ENCODE data around the gene ARMC7. TPM values are rescaled to one million over a fixed set of nuclear protein-coding genes. Genes with fewer than 3 reads are reported as not detected.
A peak's percentile ranks its signal among the peaks of the same experiment; 100 is the strongest.

Gene ARMC7
- total and polyA plus RNA-seq, 2 of the 4 experiments (the other 2 are of a cell fraction): 1.8 to 6.9 TPM

GRCh38 chr17:75153780-75154194, 44.0 kb downstream of the ARMC7 start:
- Histone ChIP-seq H2AK5ac (ENCODE audit: low read depth, low read length) (peak overlapping the region; percentile 87), H3K4me1 (ENCODE audit: control insufficient read depth, insufficient read depth, low read length) (no peaks in the 10 kb centered on the region), H3K4me3 (ENCODE audit: insufficient read depth, low read depth, low read length) (peak overlapping the region; percentile 75), H3K27ac (ENCODE audit: insufficient read depth, low read length) (peak overlapping the region; percentile 74), H3K79me1 (ENCODE audit: low read depth in 1 of 2, low read length in 2 of 2) (peaks cover 7 to 38% of the 10 kb centered on the region in 2 experiments; a peak in 3 of 4 replicates), H2BK120ac (ENCODE audit: low read depth, low read length) (no peak overlapping the region), H4K20me1 (ENCODE audit: insufficient read depth, low read length) (peaks cover 17% of the 10 kb centered on the region), H3K23ac (ENCODE audit: low read depth, low read length) (peak overlapping the region; percentile 94), H3K18ac (ENCODE audit: low read depth, low read length) (no peak overlapping the region), H2BK5ac (ENCODE audit: low read depth, low read length, poor library complexity, severe bottlenecking) (peak overlapping the region; percentile 12), H3K4ac (ENCODE audit: low read depth, low read length) (peak overlapping the region; percentile 47), H3K56ac (ENCODE audit: extremely low read depth, insufficient read depth, low read length) (peak overlapping the region; percentile 32), H3K9me3 (ENCODE audit: control insufficient read depth, insufficient read depth, low read length) (no peaks in the 10 kb centered on the region), H3K36me3 (ENCODE audit: control insufficient read depth, insufficient read depth, low read length) (no peaks in the 10 kb centered on the region), H2AFZ (replicated peaks; ENCODE audit: low read length, poor library complexity) (peak overlapping the region; percentile 91), H4K5ac (ENCODE audit: low read depth, low read length) (no peak overlapping the region), H4K91ac (ENCODE audit: insufficient read depth, low read depth, low read length) (peak overlapping the region; percentile 41; the same call in 1 of the 2 replicates), H2BK20ac (ENCODE audit: low read depth, low read length) (no peak overlapping the region), H3K14ac (replicated peaks; ENCODE audit: low read depth, low read length) (peak overlapping the region; percentile 38), H3K4me2 (ENCODE audit: low read depth, low read length) (peak overlapping the region; percentile 96), H3K9ac (ENCODE audit: low read depth, low read length) (peak overlapping the region; percentile 74), H3K9me1 (ENCODE audit: insufficient read depth, low read length) (peaks cover 9% of the 10 kb centered on the region; the same call in 1 of the 2 replicates), H2AK9ac (replicated peaks; ENCODE audit: low read depth, low read length, poor library complexity) (peak overlapping the region; percentile 99), H4K8ac (ENCODE audit: low read depth in 2 of 2, low read length in 2 of 2) (peak overlapping the region in 1 of 2 experiments; percentile 13; a peak in 2 of 4 replicates), H2BK15ac (ENCODE audit: low read depth, low read length) (no peak overlapping the region), H3K27me3 (ENCODE audit: control insufficient read depth, insufficient read depth, low read length) (no peaks in the 10 kb centered on the region)
- TF ChIP-seq MXI1 (IDR thresholded peaks at IDR 0.05; ENCODE audit: borderline replicate concordance, low read depth, low read length) (peak; percentile 70; the same call in 1 of the 2 replicates), MAZ (IDR thresholded peaks at IDR 0.05; ENCODE audit: borderline replicate concordance, low read depth, low read length) (no peak)
- ATAC-seq (ENCODE audit: low read depth): peak; percentile 5
- ChIA-PET POLR2A (ENCODE audit: unreplicated experiment) (no interaction called here), CTCF (no interaction called here)
- in situ Hi-C loops (cut with MboI; ENCODE audit: low sequenced_read_pairs): no loop called here
- WGBS, 2 experiments (ENCODE audit: extremely low coverage in 2 of 2, insufficient read length in 1 of 2): 0% methylated on average over 24 of the region's 35 CpGs; no CpG with 5 or more reads in 1 of the 2 experiments
- no peak for DNase-seq
- dilution Hi-C loops (cut with HindIII; ENCODE audit: low sequenced_read_pairs, unreplicated experiment): no loop called here
- BruUV-seq (replicated peaks): no TSS peak
- intact Hi-C loops (cut with micrococcal nuclease): loop anchor here (2.0 kb wide), 1 partner anchor 15 kb away; no protein-coding TSS in a partner anchor
